ENCODE measurements around the gene CACNA1D.

CACNA1D gene

GRCh38 chr3:53801319-53801718 lies 306.9 kb downstream of the CACNA1D start:
- no peak for FAIRE-seq
- no peak for TF ChIP-seq CTCF (IDR thresholded peaks at IDR 0.05; ENCODE audit: insufficient read depth, missing control alignments)

GRCh38 chr3:53802256-53802880 lies 308.0 kb downstream of the CACNA1D start:
- TF ChIP-seq CTCF (IDR thresholded peaks at IDR 0.05; ENCODE audit: insufficient read depth, missing control alignments) = no peak
- FAIRE-seq (no peak), DNase-seq (ENCODE audit: insufficient read length, low spot score) (no peak)

More at GRCh38 chr3:53801319-53801718, 306.9 kb downstream of the CACNA1D start:
- no peak for DNase-seq (ENCODE audit: insufficient read length, low spot score)

GRCh38 chr3:53803124-53803815 lies 308.9 kb downstream of the CACNA1D start:
- DNase-seq (ENCODE audit: insufficient read length, low spot score) = no peak
- FAIRE-seq = no peak
- TF ChIP-seq CTCF (IDR thresholded peaks at IDR 0.05; ENCODE audit: insufficient read depth, missing control alignments) = no peak

- FAIRE-seq (no peak), DNase-seq (ENCODE audit: insufficient read length, low spot score) (no peak)
- TF ChIP-seq CTCF (IDR thresholded peaks at IDR 0.05; ENCODE audit: insufficient read depth, missing control alignments) = no peak
These were observed 309.6 kb downstream of the CACNA1D start for GRCh38 chr3:53803816-53804695.

GRCh38 chr3:53804697-53805462 lies 310.5 kb downstream of the CACNA1D start:
- DNase-seq (ENCODE audit: insufficient read length, low spot score) (no peak), FAIRE-seq (no peak)

More at GRCh38 chr3:53804697-53805462, 310.5 kb downstream of the CACNA1D start:
- no peak for TF ChIP-seq CTCF (IDR thresholded peaks at IDR 0.05; ENCODE audit: insufficient read depth, missing control alignments)

Measured in D721Med (cell line).